ENCODE data around the gene KRT2.

GRCh38 chr12:52667931-52668330 lies 15.9 kb upstream of the KRT2 start:
- TF ChIP-seq TAF1 (IDR thresholded peaks at IDR 0.05; ENCODE audit: borderline replicate concordance, insufficient read depth, low read length) (no peak), REST (IDR thresholded peaks at IDR 0.05; ENCODE audit: insufficient read depth in 1 of 2, low read depth in 2 of 2, low read length in 2 of 2) (no peak), POLR2AphosphoS5 (IDR thresholded peaks at IDR 0.05; ENCODE audit: low read depth, low read length) (no peak), FOXP2 (optimal IDR thresholded peaks at IDR 0.05; ENCODE audit: borderline replicate concordance, extremely low read depth, extremely low read length, insufficient read depth) (no peak), SIN3A (IDR thresholded peaks at IDR 0.05; ENCODE audit: borderline replicate concordance, insufficient read depth, low read length) (no peak)
